HG03280 (cell line): ENCODE measurements around the gene MAN2C1.
"Not testable (repeated sequence)": the region's sequence is repeated elsewhere in the genome, so short reads cannot be mapped to it uniquely, and the experiment has no call there.

Experiments
- ATAC-seq: cut with Tn5 transposase; IDR thresholded peaks from one replicate; pipeline ENCODE4 v1.9.1; 2021; ENCODE audit warnings: mild to moderate bottlenecking, moderate library complexity; ENCODE audit not compliant: unreplicated experiment

Gene MAN2C1

GRCh38 chr15:75313116-75313845 lies 55.1 kb downstream of the MAN2C1 start:
- ATAC-seq = no peak

DNA sequence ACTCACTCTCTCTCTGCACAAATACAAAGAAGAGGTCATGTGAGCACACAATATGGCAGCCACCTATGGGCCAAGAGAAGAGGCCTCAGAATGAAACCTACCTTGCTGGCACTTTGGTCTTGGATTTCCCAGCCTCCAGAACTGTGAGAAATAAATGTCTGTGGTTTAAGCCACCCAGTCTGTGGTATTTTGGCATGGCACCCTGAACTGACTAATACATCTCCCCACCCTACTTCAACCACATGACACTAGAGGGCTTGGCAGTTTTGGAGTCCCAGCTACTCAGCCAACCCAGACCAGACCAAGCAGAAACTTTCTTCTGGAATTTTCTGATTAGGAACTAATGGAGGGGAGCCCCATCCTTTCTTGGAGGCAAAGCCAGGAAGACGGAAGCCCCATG lies 55.9 kb downstream of the MAN2C1 start:
- ATAC-seq = not testable (repeated sequence)

DNA sequence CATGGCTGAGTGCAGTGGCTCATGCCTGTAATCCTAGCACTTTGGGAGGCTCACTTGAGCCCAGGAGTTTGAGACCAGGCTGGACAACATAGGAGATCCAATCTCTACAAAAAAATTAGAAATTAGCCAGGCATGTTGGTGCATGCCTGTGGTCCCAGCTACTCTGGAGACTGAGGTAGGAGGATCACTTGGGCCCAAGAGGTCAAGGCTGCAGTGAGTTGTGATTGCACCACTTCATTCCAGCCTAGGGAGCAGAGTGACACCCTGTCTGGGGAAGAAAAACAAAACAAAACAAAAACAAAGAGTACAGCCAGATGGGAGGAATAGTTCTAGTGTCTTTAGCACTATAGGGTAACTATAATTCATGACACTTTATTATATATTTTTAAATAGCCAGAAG lies 58.7 kb downstream of the MAN2C1 start:
- ATAC-seq = no peak

GRCh38 chr15:75307778-75308390 lies 60.5 kb downstream of the MAN2C1 start:
- no peak for ATAC-seq

DNA sequence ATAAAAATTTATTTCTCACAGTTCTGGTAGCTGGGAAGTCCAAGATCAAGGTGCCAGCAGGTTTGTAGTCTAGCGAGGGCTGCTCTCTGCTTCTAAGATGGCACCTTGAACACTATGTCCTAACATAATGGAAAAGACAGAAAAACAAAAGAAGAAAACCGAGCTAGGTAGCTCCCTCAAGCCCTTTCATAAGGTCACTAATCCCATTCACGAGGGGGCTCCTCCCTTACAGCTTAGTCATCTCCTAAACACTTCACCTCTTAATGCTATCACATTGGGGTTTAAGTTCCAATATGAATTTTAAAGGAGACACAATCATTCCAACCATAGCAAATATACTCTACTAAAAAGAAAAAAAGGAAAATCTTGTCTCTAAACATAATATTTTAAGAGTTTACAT lies 62.2 kb downstream of the MAN2C1 start:
- ATAC-seq = no peak
